PFSK-1 (cell line): ENCODE measurements around the gene ZNF133.

Source experiments
- REST ChIP-seq, 2 experiments: IDR thresholded peaks; 2 replicates each; pipeline versions ENCODE4 v1.6.1 to v1.8.0; 2011 to 2012; ENCODE audit warnings: low read depth in 2 of 2, low read length in 2 of 2, control low read depth in 1 of 2, inconsistent platforms in 1 of 2, mild to moderate bottlenecking in 1 of 2, moderate library complexity in 1 of 2; ENCODE audit not compliant: insufficient read depth in 1 of 2
- TAF1 ChIP-seq: IDR thresholded peaks from 2 replicates; pipeline ENCODE4 v1.6.1; 2012; ENCODE audit warnings: low read length, control low read depth, borderline replicate concordance; ENCODE audit not compliant: insufficient read depth

GRCh38 chr20:18304618-18305017 lies 16.3 kb downstream of the ZNF133 start:
- TF ChIP-seq REST (IDR thresholded peaks at IDR 0.05; ENCODE audit: insufficient read depth in 1 of 2, low read depth in 2 of 2, low read length in 2 of 2) (no peak), TAF1 (no peak)
